Heart left ventricle (tissue), 16 donors: Measurements from ENCODE around the gene IGSF1. TPM values are rescaled to one million over a fixed set of nuclear protein-coding genes. Genes with fewer than 3 reads are reported as not detected.

Experiments used
- ATAC-seq, 4 donors: fragments of 200-7000 bp; cut with Tn5 transposase; one replicate each; pipeline ENCODE4 v1.9.1; 2020 to 2022; ENCODE audit warnings: moderate library complexity in 4 of 4, mild to moderate bottlenecking in 3 of 4, moderate number of reproducible peaks in 1 of 4
- DNase-seq, 5 donors: peaks; one replicate each; pipeline ENCODE4 v3.0.0-alpha.2; 2020
- H3K27ac ChIP-seq, 12 donors: fragments of 200-600 bp; sonication (generic) in 4 of 12; one replicate each; pipeline versions ENCODE4 v1.5.0 to v1.8.0; 2016 to 2022; ENCODE audit warnings: mild to moderate bottlenecking in 2 of 12
- H3K27me3 ChIP-seq, 9 donors: fragments of 200-600 bp; sonication (generic) in 2 of 9; one replicate each; pipeline versions ENCODE4 v1.5.1 to v1.8.0; 2016 to 2022; ENCODE audit warnings: mild to moderate bottlenecking in 3 of 9
- H3K36me3 ChIP-seq, 9 donors: fragments of 200-600 bp; sonication (generic) in 2 of 9; one replicate each; pipeline versions ENCODE4 v1.5.0 to v1.8.0; 2018 to 2022; ENCODE audit warnings: mild to moderate bottlenecking in 2 of 9
- H3K4me1 ChIP-seq, 12 donors: fragments of 200-600 bp; sonication (generic) in 4 of 12; one replicate each; pipeline versions ENCODE4 v1.5.0 to v1.8.0; 2016 to 2022; ENCODE audit warnings: mild to moderate bottlenecking in 3 of 12
- H3K4me3 ChIP-seq, 12 donors: fragments of 200-600 bp; sonication (generic) in 4 of 12; one replicate each; pipeline versions ENCODE4 v1.5.0 to v1.8.0; 2017 to 2022; ENCODE audit warnings: mild to moderate bottlenecking in 9 of 12, moderate library complexity in 4 of 12
- H3K9me3 ChIP-seq, 12 donors: fragments of 200-600 bp; sonication (generic) in 4 of 12; one replicate each; pipeline versions ENCODE4 v1.5.0 to v1.8.0; 2016 to 2022; ENCODE audit warnings: mild to moderate bottlenecking in 1 of 12
- POLR2A ChIP-seq, 2 donors: fragments of 450-650 bp; IDR thresholded peaks; one replicate each; pipeline ENCODE4 v1.6.1; 2017; ENCODE audit warnings: antibody characterized with exemption in 2 of 2, mild to moderate bottlenecking in 2 of 2, moderate library complexity in 2 of 2
- WGBS, 4 donors: extraction: QIAGEN DNeasy Blood & Tissue Kit in 2 of 4; methylation state at CpG; one replicate each; pipeline versions ENCODE4 v1.1.5 to v1.1.7; 2013 to 2018; 5-methylcytosine and 5-hydroxymethylcytosine counted together
- intact Hi-C, 10 donors: fragments of 100-400 bp; cut with DNase I; formaldehyde crosslinking; loops; one replicate each; pipeline versions ENCODE4 v1.11.1 to v1.14.2; 2022
- polyA plus RNA-seq, 2 donors: library from polyadenylated mRNA; stranded (reverse); fragments of 200-250 nt; gene quantifications; one replicate each; pipeline ENCODE4 v1.2.3, GENCODE V29; 2013
- total RNA-seq, 9 donors: library from RNA; depleted of rRNA in 2 of 9; stranded (reverse); fragments of >200 nt in 2 of 9; fragmentation: NEBNext Ultra II Directional in 3 of 9; extraction: Animal tissue kit (Norgen Biotek cat#: 25700) in 3 of 9; gene quantifications; one replicate each; pipeline versions ENCODE4 v1.1.0 to v1.2.4, GENCODE V29; 2016 to 2023
- TF ChIP-seq, protein P1 (sequence below), 12 donors: fragments of 200-600 bp; sonication (generic) in 4 of 12; IDR thresholded peaks; one replicate each; pipeline versions ENCODE4 v1.5.0 to v1.8.0; 2018 to 2022; ENCODE audit warnings: antibody characterized with exemption in 12 of 12, mild to moderate bottlenecking in 5 of 12
- donor health status: ischemic (EF 13 %, LVEDD 7.1; RV severe dilation, severe dysfunction).
- donor health status: healthy with polysubstance abuse.
- donor health status: DM: no; HTN: yes; CAD: no.
- donor health status: DM: no; HTN: no; CAD: no.
- donor health status: ischemic (EF 25% LVEDD 6.9; RV normal size, moderate dysfunction).
- donor health status: ischemic (EF 25% LVEDD 5.7; RV mildly dilated, moderate dysfunction).
- donor health status: healthy.
- donor health status: DM: yes; HTN: yes; CAD: no.
- donor health status: ischemic (EF 35%, LVEDD 5.7; RV mildly dilated, moderate dysfunction).
- donor health status: nonischemic (EF 11% LVEDD 7.7; RV severe dilation, severe dysfunction).
- donor health status: DM: yes; HTN: yes; CAD: no.
- donor health status: PGD.
- donor health status: ischemic (EF 29% LVEDD 5.4; RV normal size, mild dysfunction).
- donor health status: nonischemic (EF 23%, LVEDD 6.1; RV moderate dilation, normal function).

IGSF1 gene
- total and polyA plus RNA-seq, 11 donors: 0.12 to 8.4 (median 1.4) TPM

DNA sequence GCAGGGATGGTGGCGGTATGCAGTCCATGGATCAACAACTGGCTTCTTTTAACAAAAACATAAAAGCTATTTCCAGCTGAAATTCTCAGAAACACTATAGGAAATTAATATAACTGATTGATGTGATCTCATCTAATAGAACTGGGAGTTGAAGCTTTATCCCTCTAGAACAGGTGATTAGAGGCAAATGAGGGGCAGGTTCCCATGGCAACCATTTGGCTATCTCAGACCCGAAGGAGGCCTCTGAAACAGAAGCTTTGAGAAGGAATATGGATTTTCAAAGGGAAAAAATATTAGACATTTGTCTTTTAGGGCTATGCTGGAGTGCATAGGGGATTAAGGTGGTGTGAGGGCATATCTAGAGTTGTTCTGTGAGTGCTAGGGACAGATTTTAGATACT is 50.0 kb downstream of the IGSF1 start:
- no peaks in the 10 kb centered on the region for H3K27me3 ChIP-seq
- H3K9me3 ChIP-seq: no peaks in the 10 kb centered on the region
- no peak overlapping the region for H3K4me3 ChIP-seq
- WGBS, 4 donors: 53 to 72% (median 61%) methylated on average over 2 of the region's 2 CpGs
- H3K36me3 ChIP-seq: no peaks in the 10 kb centered on the region
- no peak for DNase-seq
- no peak overlapping the region for H3K27ac ChIP-seq
- ATAC-seq: no peak
- TF ChIP-seq POLR2A (IDR thresholded peaks at IDR 0.05): no peak
- TF ChIP-seq, protein P1, sequence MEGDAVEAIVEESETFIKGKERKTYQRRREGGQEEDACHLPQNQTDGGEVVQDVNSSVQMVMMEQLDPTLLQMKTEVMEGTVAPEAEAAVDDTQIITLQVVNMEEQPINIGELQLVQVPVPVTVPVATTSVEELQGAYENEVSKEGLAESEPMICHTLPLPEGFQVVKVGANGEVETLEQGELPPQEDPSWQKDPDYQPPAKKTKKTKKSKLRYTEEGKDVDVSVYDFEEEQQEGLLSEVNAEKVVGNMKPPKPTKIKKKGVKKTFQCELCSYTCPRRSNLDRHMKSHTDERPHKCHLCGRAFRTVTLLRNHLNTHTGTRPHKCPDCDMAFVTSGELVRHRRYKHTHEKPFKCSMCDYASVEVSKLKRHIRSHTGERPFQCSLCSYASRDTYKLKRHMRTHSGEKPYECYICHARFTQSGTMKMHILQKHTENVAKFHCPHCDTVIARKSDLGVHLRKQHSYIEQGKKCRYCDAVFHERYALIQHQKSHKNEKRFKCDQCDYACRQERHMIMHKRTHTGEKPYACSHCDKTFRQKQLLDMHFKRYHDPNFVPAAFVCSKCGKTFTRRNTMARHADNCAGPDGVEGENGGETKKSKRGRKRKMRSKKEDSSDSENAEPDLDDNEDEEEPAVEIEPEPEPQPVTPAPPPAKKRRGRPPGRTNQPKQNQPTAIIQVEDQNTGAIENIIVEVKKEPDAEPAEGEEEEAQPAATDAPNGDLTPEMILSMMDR (IDR thresholded peaks at IDR 0.05): no peak
- intact Hi-C loops: no loop called here
- no peaks in the 10 kb centered on the region for H3K4me1 ChIP-seq

DNA sequence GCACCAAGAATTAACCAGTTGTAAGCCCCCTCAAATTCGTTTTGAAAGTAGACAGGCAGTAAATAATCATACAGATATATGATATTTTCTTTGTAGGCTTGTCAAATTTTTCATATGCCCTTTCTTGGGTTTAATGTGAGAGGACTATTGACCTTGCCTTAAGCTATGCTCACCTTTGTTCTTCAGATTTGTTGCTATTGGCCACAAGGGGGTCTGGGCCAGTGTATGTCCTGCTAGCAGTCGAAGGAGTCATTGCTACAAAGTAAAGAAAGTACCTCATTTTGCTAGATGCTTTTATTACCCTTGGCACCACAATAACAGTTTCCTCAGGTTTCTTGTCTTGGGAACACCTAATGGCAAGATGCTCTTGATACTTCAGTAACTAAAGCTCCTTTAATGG is 51.7 kb downstream of the IGSF1 start:
- WGBS, 4 donors: 24 to 48% (median 32%) methylated on average over 2 of the region's 2 CpGs
- no peak overlapping the region for H3K4me3 ChIP-seq
- no peaks in the 10 kb centered on the region for H3K36me3 ChIP-seq
- ATAC-seq (no peak), DNase-seq (no peak)
- no peak for TF ChIP-seq POLR2A (IDR thresholded peaks at IDR 0.05)
- TF ChIP-seq, protein P1 (IDR thresholded peaks at IDR 0.05): no peak
- no peak overlapping the region for H3K27ac ChIP-seq
- no peaks in the 10 kb centered on the region for H3K27me3 ChIP-seq
- intact Hi-C loops: no loop called here
- H3K9me3 ChIP-seq: no peaks in the 10 kb centered on the region
- no peaks in the 10 kb centered on the region for H3K4me1 ChIP-seq

DNA sequence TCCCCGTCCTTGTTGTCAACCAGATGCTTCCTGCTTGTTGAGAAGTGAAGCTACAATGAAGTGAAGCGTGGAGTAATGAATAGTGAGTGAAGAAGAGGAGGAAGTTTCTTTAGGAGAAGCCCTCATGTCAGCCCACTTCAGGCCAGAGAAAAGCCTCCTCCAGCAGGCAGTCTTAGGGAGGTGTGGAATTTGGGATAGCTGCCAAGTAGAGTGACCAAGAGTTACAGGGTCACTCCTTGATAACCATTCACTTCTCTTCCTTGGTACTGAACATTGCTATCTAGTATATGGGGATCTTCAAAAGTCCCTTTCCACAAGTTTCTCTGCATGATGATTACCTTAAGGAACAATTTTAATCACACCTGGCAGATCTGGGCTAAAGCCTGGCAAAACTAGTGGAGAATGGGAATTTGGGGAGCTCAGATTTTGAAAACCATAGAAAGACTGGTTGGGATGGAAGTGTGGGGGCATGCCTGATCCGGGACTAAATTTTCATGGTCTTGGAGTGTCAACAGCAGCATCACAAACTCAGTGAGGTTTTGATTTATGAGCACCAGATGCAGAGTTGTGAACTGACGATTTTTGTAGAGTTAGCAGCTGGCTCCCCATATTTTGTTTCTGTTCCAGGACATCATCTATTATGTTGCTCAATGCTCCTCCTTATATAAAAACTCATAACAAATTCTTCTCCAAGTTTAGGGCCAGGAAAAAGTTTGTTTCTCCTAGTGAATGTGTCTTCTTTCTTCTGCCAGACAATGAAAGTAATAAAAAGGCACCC is 53.1 kb downstream of the IGSF1 start:
- ATAC-seq: no peak
- 37 to 50% (median 47%) methylated on average over 4 of the region's 4 CpGs for WGBS, 4 donors
- intact Hi-C loops: no loop called here
- Histone ChIP-seq H3K4me1 (no peaks in the 10 kb centered on the region), H3K27ac (no peak overlapping the region), H3K9me3 (no peaks in the 10 kb centered on the region), H3K4me3 (no peak overlapping the region), H3K36me3 (no peaks in the 10 kb centered on the region), H3K27me3 (no peaks in the 10 kb centered on the region)
- DNase-seq: no peak
- TF ChIP-seq, protein P1 (IDR thresholded peaks at IDR 0.05): no peak
- TF ChIP-seq POLR2A (IDR thresholded peaks at IDR 0.05): no peak

DNA sequence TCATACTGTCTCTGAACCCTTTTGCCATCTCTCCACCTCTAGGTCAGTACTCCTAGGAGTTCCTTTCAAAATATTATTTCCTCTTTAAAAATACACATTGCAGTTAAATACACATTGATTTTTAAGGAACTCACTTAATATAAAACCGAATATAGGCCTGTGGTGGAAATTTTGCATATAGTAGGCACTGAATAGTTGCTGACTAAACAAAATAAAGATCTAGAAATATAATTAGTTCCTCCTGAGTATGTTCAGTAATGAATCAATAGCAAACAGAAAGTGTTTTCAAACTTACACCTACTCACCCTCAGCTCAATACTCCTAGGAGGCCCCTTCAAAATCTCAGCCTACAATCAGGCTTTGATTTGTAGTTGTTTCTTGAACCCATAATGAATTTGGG is 61.5 kb downstream of the IGSF1 start:
- Histone ChIP-seq H3K27ac (no peak overlapping the region), H3K36me3 (no peaks in the 10 kb centered on the region), H3K4me1 (no peaks in the 10 kb centered on the region), H3K4me3 (no peak overlapping the region), H3K27me3 (peaks cover 0 to 17% (median 0%) of the 10 kb centered on the region in 9 donors), H3K9me3 (no peaks in the 10 kb centered on the region)
- DNase-seq (no peak), ATAC-seq (no peak)
- WGBS, 4 donors: 58 to 86% (median 71%) methylated on average over 1 of the region's 1 CpG
- TF ChIP-seq POLR2A (IDR thresholded peaks at IDR 0.05): no peak
- TF ChIP-seq, protein P1 (IDR thresholded peaks at IDR 0.05): no peak
- intact Hi-C loops: no loop called here
